Testis (tissue), 2 donors: ENCODE results near the gene MT1F.

Experiments used
- POLR2A ChIP-seq: fragments of 450-650 bp; IDR thresholded peaks from one replicate; pipeline ENCODE4 v1.6.1; 2017; ENCODE audit warnings: antibody characterized with exemption, mild to moderate bottlenecking, moderate library complexity
- TF ChIP-seq, protein P1 (sequence below), 3 experiments: fragments of 450-650 bp in 2 of 3; fragments of 200-600 bp in 1 of 3; sonication (generic) in 1 of 3; IDR thresholded peaks; one replicate each; pipeline ENCODE4 v1.5.1; 2016 to 2019; ENCODE audit warnings: antibody characterized with exemption in 3 of 3, mild to moderate bottlenecking in 2 of 3, moderate library complexity in 1 of 3

- TF ChIP-seq, protein P1, sequence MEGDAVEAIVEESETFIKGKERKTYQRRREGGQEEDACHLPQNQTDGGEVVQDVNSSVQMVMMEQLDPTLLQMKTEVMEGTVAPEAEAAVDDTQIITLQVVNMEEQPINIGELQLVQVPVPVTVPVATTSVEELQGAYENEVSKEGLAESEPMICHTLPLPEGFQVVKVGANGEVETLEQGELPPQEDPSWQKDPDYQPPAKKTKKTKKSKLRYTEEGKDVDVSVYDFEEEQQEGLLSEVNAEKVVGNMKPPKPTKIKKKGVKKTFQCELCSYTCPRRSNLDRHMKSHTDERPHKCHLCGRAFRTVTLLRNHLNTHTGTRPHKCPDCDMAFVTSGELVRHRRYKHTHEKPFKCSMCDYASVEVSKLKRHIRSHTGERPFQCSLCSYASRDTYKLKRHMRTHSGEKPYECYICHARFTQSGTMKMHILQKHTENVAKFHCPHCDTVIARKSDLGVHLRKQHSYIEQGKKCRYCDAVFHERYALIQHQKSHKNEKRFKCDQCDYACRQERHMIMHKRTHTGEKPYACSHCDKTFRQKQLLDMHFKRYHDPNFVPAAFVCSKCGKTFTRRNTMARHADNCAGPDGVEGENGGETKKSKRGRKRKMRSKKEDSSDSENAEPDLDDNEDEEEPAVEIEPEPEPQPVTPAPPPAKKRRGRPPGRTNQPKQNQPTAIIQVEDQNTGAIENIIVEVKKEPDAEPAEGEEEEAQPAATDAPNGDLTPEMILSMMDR (IDR thresholded peaks at IDR 0.05): no peak
- TF ChIP-seq POLR2A: no peak
Measured at GRCh38 chr16:56632156-56632847, 25.5 kb upstream of the MT1F start, which contains the start of gene MT1M.
